Tibial nerve (tissue), 4 donors: ENCODE results near the gene GRIK4.

ENCODE experiments used
- EP300 ChIP-seq, 2 donors: sonication (generic); formaldehyde crosslinking; IDR thresholded peaks; one replicate each; pipeline ENCODE4 v1.6.1; 2017; ENCODE audit warnings: antibody characterized with exemption in 2 of 2, mild to moderate bottlenecking in 1 of 2
- POLR2A ChIP-seq, 2 donors: fragments of 450-650 bp; IDR thresholded peaks; one replicate each; pipeline ENCODE4 v1.6.1; 2017; ENCODE audit warnings: antibody characterized with exemption in 2 of 2, mild to moderate bottlenecking in 2 of 2, moderate library complexity in 2 of 2
- TF ChIP-seq, protein P1 (sequence below), 5 experiments: fragments of 200-600 bp in 3 of 5; fragments of 450-650 bp in 2 of 5; sonication (generic) in 3 of 5; IDR thresholded peaks; one replicate each; pipeline ENCODE4 v1.5.1; 2016 to 2019; ENCODE audit warnings: antibody characterized with exemption in 5 of 5, mild to moderate bottlenecking in 3 of 5, moderate library complexity in 2 of 5

DNA sequence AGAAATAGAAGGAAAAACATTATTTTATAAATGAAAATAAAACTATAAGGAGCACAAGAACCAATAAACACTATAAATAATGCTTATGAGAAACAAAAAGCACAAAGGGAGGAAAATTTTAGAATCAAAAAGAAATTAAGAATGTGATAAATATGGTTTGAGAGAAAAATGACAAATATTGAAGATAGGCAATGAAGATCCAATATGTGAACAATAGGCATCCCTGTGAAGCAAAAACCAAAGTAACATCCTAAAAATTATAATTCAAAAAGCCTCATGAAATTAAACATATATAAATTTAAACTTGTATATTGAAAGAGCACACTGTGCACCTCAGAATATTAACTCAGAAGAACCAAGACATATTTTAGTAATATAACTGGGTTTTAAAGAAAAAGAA, 216.2 kb downstream of the GRIK4 start:
- TF ChIP-seq, protein P1, sequence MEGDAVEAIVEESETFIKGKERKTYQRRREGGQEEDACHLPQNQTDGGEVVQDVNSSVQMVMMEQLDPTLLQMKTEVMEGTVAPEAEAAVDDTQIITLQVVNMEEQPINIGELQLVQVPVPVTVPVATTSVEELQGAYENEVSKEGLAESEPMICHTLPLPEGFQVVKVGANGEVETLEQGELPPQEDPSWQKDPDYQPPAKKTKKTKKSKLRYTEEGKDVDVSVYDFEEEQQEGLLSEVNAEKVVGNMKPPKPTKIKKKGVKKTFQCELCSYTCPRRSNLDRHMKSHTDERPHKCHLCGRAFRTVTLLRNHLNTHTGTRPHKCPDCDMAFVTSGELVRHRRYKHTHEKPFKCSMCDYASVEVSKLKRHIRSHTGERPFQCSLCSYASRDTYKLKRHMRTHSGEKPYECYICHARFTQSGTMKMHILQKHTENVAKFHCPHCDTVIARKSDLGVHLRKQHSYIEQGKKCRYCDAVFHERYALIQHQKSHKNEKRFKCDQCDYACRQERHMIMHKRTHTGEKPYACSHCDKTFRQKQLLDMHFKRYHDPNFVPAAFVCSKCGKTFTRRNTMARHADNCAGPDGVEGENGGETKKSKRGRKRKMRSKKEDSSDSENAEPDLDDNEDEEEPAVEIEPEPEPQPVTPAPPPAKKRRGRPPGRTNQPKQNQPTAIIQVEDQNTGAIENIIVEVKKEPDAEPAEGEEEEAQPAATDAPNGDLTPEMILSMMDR (IDR thresholded peaks at IDR 0.05) = no peak
- TF ChIP-seq POLR2A (IDR thresholded peaks at IDR 0.05) = no peak
- no peak for TF ChIP-seq EP300 (IDR thresholded peaks at IDR 0.05)
